ENCODE data around the gene ACAA2.

The ACAA2 gene

GRCh38 chr18:49855711-49856415, 42.5 kb upstream of the ACAA2 start:
- H3K4ac ChIP-seq (ENCODE audit: low read depth, low read length), result no peak overlapping the region
- no peak overlapping the region for H3K4me3 ChIP-seq (ENCODE audit: low read depth, low read length)
- peaks cover 6 to 7% of the 10 kb centered on the region in 2 experiments for H3K36me3 ChIP-seq (ENCODE audit: control insufficient read depth in 1 of 2, insufficient read depth in 2 of 2, low read length in 2 of 2)
- no peak overlapping the region for H4K8ac ChIP-seq (ENCODE audit: low read depth, low read length)
- no peak overlapping the region for H3K9ac ChIP-seq (ENCODE audit: low read length)
- H3K14ac ChIP-seq (ENCODE audit: low read length), result no peak overlapping the region
- no peaks in the 10 kb centered on the region for H3K79me1 ChIP-seq (ENCODE audit: low read length)
- H4K91ac ChIP-seq (ENCODE audit: low read depth, low read length), result no peak overlapping the region
- no peak overlapping the region for H2BK120ac ChIP-seq (ENCODE audit: insufficient read depth, low read length, poor library complexity)
- no peak overlapping the region for H3K23ac ChIP-seq (ENCODE audit: low read length)
- no peak overlapping the region for H2AK5ac ChIP-seq (ENCODE audit: low read length)
- H4K12ac ChIP-seq (ENCODE audit: low read depth, low read length), result no peak overlapping the region
- no peak for DNase-seq
- no peak overlapping the region for H2BK5ac ChIP-seq (ENCODE audit: low read depth, low read length, poor library complexity)
- no peak overlapping the region for H3K4me2 ChIP-seq (ENCODE audit: low read length)
- H3K4me1 ChIP-seq (ENCODE audit: control insufficient read depth in 1 of 2, insufficient read depth in 2 of 2, low read length in 2 of 2), result peaks cover 0 to 3% of the 10 kb centered on the region in 2 experiments
- H2AFZ ChIP-seq (ENCODE audit: insufficient read depth, low read length, poor library complexity), result no peak overlapping the region
- no peaks in the 10 kb centered on the region for H3K9me3 ChIP-seq (ENCODE audit: insufficient read depth, low read depth, low read length)
- no CpG with 5 or more reads among the region's 7 CpGs for WGBS (ENCODE audit: extremely low coverage, insufficient coverage, insufficient read length)
- H3K27me3 ChIP-seq (ENCODE audit: insufficient read depth, low read length), result no peaks in the 10 kb centered on the region
- no peak overlapping the region for H3K27ac ChIP-seq (ENCODE audit: low read depth, low read length)
- no peak overlapping the region for H2BK12ac ChIP-seq (ENCODE audit: low read length)
- no peaks in the 10 kb centered on the region for H3K79me2 ChIP-seq (ENCODE audit: control insufficient read depth, insufficient read depth, low read length, poor library complexity)
- no peak overlapping the region for H3K18ac ChIP-seq (ENCODE audit: low read length)

- Histone ChIP-seq H3K79me2 (ENCODE audit: control insufficient read depth, insufficient read depth, low read length, poor library complexity) (no peaks in the 10 kb centered on the region), H3K4me1 (ENCODE audit: control insufficient read depth in 1 of 2, insufficient read depth in 2 of 2, low read length in 2 of 2) (peaks cover 3 to 8% of the 10 kb centered on the region in 2 experiments), H3K9me3 (ENCODE audit: insufficient read depth, low read depth, low read length) (no peaks in the 10 kb centered on the region), H2BK12ac (ENCODE audit: low read length) (no peak overlapping the region), H2AFZ (ENCODE audit: insufficient read depth, low read length, poor library complexity) (no peak overlapping the region), H2BK120ac (ENCODE audit: insufficient read depth, low read length, poor library complexity) (no peak overlapping the region), H3K14ac (ENCODE audit: low read length) (no peak overlapping the region), H2AK5ac (ENCODE audit: low read length) (no peak overlapping the region), H4K12ac (ENCODE audit: low read depth, low read length) (no peak overlapping the region), H3K79me1 (ENCODE audit: low read length) (no peaks in the 10 kb centered on the region), H3K4ac (ENCODE audit: low read depth, low read length) (no peak overlapping the region), H3K9ac (ENCODE audit: low read length) (no peak overlapping the region), H3K27ac (ENCODE audit: low read depth, low read length) (no peak overlapping the region), H2BK5ac (ENCODE audit: low read depth, low read length, poor library complexity) (no peak overlapping the region), H3K36me3 (ENCODE audit: control insufficient read depth in 1 of 2, insufficient read depth in 2 of 2, low read length in 2 of 2) (peaks cover 6 to 7% of the 10 kb centered on the region in 2 experiments), H3K4me3 (ENCODE audit: low read depth, low read length) (no peak overlapping the region), H3K4me2 (ENCODE audit: low read length) (no peak overlapping the region), H3K23ac (ENCODE audit: low read length) (no peak overlapping the region), H4K91ac (ENCODE audit: low read depth, low read length) (no peak overlapping the region), H3K18ac (ENCODE audit: low read length) (no peak overlapping the region), H3K27me3 (ENCODE audit: insufficient read depth, low read length) (no peaks in the 10 kb centered on the region), H4K8ac (ENCODE audit: low read depth, low read length) (no peak overlapping the region)
- DNase-seq, result no peak
- no CpG with 5 or more reads among the region's 3 CpGs for WGBS (ENCODE audit: extremely low coverage, insufficient coverage, insufficient read length)
These were observed 41.3 kb upstream of the ACAA2 start for GRCh38 chr18:49854681-49855080.

GRCh38 chr18:49853436-49853835, 40.1 kb upstream of the ACAA2 start:
- Histone ChIP-seq H2BK120ac (ENCODE audit: insufficient read depth, low read length, poor library complexity) (no peak overlapping the region), H3K9me3 (ENCODE audit: insufficient read depth, low read depth, low read length) (no peaks in the 10 kb centered on the region), H3K36me3 (ENCODE audit: control insufficient read depth in 1 of 2, insufficient read depth in 2 of 2, low read length in 2 of 2) (peaks cover 10 to 11% of the 10 kb centered on the region in 2 experiments), H2BK12ac (ENCODE audit: low read length) (no peak overlapping the region), H2AK5ac (ENCODE audit: low read length) (no peak overlapping the region), H3K4me3 (ENCODE audit: low read depth, low read length) (no peak overlapping the region), H3K9ac (ENCODE audit: low read length) (no peak overlapping the region), H3K23ac (ENCODE audit: low read length) (no peak overlapping the region), H3K79me2 (ENCODE audit: control insufficient read depth, insufficient read depth, low read length, poor library complexity) (no peaks in the 10 kb centered on the region), H4K12ac (ENCODE audit: low read depth, low read length) (no peak overlapping the region), H3K79me1 (ENCODE audit: low read length) (no peaks in the 10 kb centered on the region), H3K4me2 (ENCODE audit: low read length) (no peak overlapping the region), H3K14ac (ENCODE audit: low read length) (no peak overlapping the region), H4K91ac (ENCODE audit: low read depth, low read length) (no peak overlapping the region), H3K4me1 (ENCODE audit: control insufficient read depth in 1 of 2, insufficient read depth in 2 of 2, low read length in 2 of 2) (peaks cover 10% of the 10 kb centered on the region in 2 experiments), H4K8ac (ENCODE audit: low read depth, low read length) (no peak overlapping the region), H3K27ac (ENCODE audit: low read depth, low read length) (no peak overlapping the region), H3K18ac (ENCODE audit: low read length) (no peak overlapping the region), H3K4ac (ENCODE audit: low read depth, low read length) (no peak overlapping the region), H2BK5ac (ENCODE audit: low read depth, low read length, poor library complexity) (no peak overlapping the region), H3K27me3 (ENCODE audit: insufficient read depth, low read length) (no peaks in the 10 kb centered on the region), H2AFZ (ENCODE audit: insufficient read depth, low read length, poor library complexity) (no peak overlapping the region)
- DNase-seq, result no peak
- WGBS (ENCODE audit: extremely low coverage, insufficient coverage, insufficient read length), result no CpG with 5 or more reads among the region's 8 CpGs

- H3K36me3 ChIP-seq (ENCODE audit: control insufficient read depth in 1 of 2, insufficient read depth in 2 of 2, low read length in 2 of 2), result peaks cover 11 to 12% of the 10 kb centered on the region in 2 experiments
- H3K27ac ChIP-seq (ENCODE audit: low read depth, low read length), result no peak overlapping the region
- H3K79me2 ChIP-seq (ENCODE audit: control insufficient read depth, insufficient read depth, low read length, poor library complexity), result no peaks in the 10 kb centered on the region
- H3K4me2 ChIP-seq (ENCODE audit: low read length), result no peak overlapping the region
- DNase-seq, result no peak
- no peak overlapping the region for H3K14ac ChIP-seq (ENCODE audit: low read length)
- no peak overlapping the region for H3K4me3 ChIP-seq (ENCODE audit: low read depth, low read length)
- no peaks in the 10 kb centered on the region for H3K79me1 ChIP-seq (ENCODE audit: low read length)
- H3K18ac ChIP-seq (ENCODE audit: low read length), result no peak overlapping the region
- H2BK120ac ChIP-seq (ENCODE audit: insufficient read depth, low read length, poor library complexity), result no peak overlapping the region
- no peaks in the 10 kb centered on the region for H3K27me3 ChIP-seq (ENCODE audit: insufficient read depth, low read length)
- H3K9me3 ChIP-seq (ENCODE audit: insufficient read depth, low read depth, low read length), result no peaks in the 10 kb centered on the region
- no peak overlapping the region for H3K4ac ChIP-seq (ENCODE audit: low read depth, low read length)
- no peak overlapping the region for H3K23ac ChIP-seq (ENCODE audit: low read length)
- no peak overlapping the region for H4K8ac ChIP-seq (ENCODE audit: low read depth, low read length)
- H4K12ac ChIP-seq (ENCODE audit: low read depth, low read length), result no peak overlapping the region
- H3K9ac ChIP-seq (ENCODE audit: low read length), result no peak overlapping the region
- no peak overlapping the region for H2BK12ac ChIP-seq (ENCODE audit: low read length)
- H2BK5ac ChIP-seq (ENCODE audit: low read depth, low read length, poor library complexity), result no peak overlapping the region
- WGBS (ENCODE audit: extremely low coverage, insufficient coverage, insufficient read length), result no CpG with 5 or more reads among the region's 7 CpGs
- H3K4me1 ChIP-seq (ENCODE audit: control insufficient read depth in 1 of 2, insufficient read depth in 2 of 2, low read length in 2 of 2), result peaks cover 8 to 10% of the 10 kb centered on the region in 2 experiments
- no peak overlapping the region for H2AFZ ChIP-seq (ENCODE audit: insufficient read depth, low read length, poor library complexity)
- H4K91ac ChIP-seq (ENCODE audit: low read depth, low read length), result no peak overlapping the region
- no peak overlapping the region for H2AK5ac ChIP-seq (ENCODE audit: low read length)
These were observed 39.7 kb upstream of the ACAA2 start for GRCh38 chr18:49853011-49853410.
